K562 (cell line): ENCODE results near the gene PAX5. TPM values are rescaled to one million over a fixed set of nuclear protein-coding genes. Genes with fewer than 3 reads are reported as not detected.
A peak's percentile ranks its signal among the peaks of the same experiment; 100 is the strongest.

Experiments
- ATAC-seq: fragments of 200-7000 bp; cut with Tn5 transposase; 3 replicates; pipeline ENCODE4 v1.9.1; 2020; ENCODE audit warnings: moderate library complexity
- BruUV-seq: library from RNA; stranded (reverse); fragments of 400-500 nt; replicated peaks from 2 replicates; lab custom pipeline; 2021; lab: Mats Ljungman, UMichigan
- CTCF ChIA-PET: fragments of 300-600 bp; formaldehyde crosslinking; extraction: SDS; loops from one replicate; lab custom pipeline; 2021; ENCODE audit warnings: low intra/inter-chr PET ratio; lab: Yijun Ruan, JAX
- POLR2A ChIA-PET: fragments of 300-600, 350-650 bp; sonication (Branson Sonifier 250); formaldehyde crosslinking; extraction: SDS; loops from one replicate; lab custom pipeline; 2021; ENCODE audit warnings: antibody characterized with exemption, inconsistent platforms; lab: Yijun Ruan, JAX
- DNase-seq, 4 experiments: peaks; one replicate each; pipeline versions ENCODE4 v3.0.0 to v3.0.0-alpha.2; 2011 to 2018; ENCODE audit warnings: low spot score in 3 of 4, mixed read lengths in 3 of 4; ENCODE audit errors: extremely low read depth in 1 of 4
- FAIRE-seq: peaks from 2 replicates; lab custom pipeline; 2011; peaks lifted over from hg19 to GRCh38; lab: Jason Lieb, UNC
- H2AFZ ChIP-seq: 2 replicates; pipeline ENCODE4 v1.6.0; 2011; ENCODE audit warnings: low read depth, low read length, control low read depth, inconsistent platforms
- H3K27ac ChIP-seq: fragments of 200-600 bp; 3 replicates; pipeline ENCODE4 v1.8.0; 2011; ENCODE audit warnings: low read depth, mild to moderate bottlenecking, control low read depth, inconsistent platforms, low read length, moderate library complexity, mixed read lengths; ENCODE audit errors: extremely low read depth
- H3K27me3 ChIP-seq, 2 experiments: fragments of 300-600 bp in 1 of 2; 2 replicates in 1 of 2; 3 replicates in 1 of 2; pipeline versions ENCODE4 v1.6.0 to v1.8.0; 2011; ENCODE audit warnings: inconsistent platforms in 2 of 2, low read length in 2 of 2, mild to moderate bottlenecking in 1 of 2, mixed read lengths in 1 of 2, moderate library complexity in 1 of 2; ENCODE audit not compliant: control insufficient read depth in 2 of 2, insufficient read depth in 2 of 2
- H3K36me3 ChIP-seq: fragments of 300-600 bp; 3 replicates; pipeline ENCODE4 v1.8.0; 2011; ENCODE audit warnings: mild to moderate bottlenecking, low read length, inconsistent platforms; ENCODE audit not compliant: control insufficient read depth, insufficient read depth
- H3K4me1 ChIP-seq, 2 experiments: fragments of 200-600 bp in 1 of 2; replicated peaks in 1 of 2; 2 replicates in 1 of 2; 3 replicates in 1 of 2; pipeline versions ENCODE4 v1.5.1 to v1.8.0; 2011; ENCODE audit warnings: inconsistent platforms in 2 of 2, low read length in 2 of 2, mild to moderate bottlenecking in 1 of 2, mixed read lengths in 1 of 2, moderate library complexity in 1 of 2; ENCODE audit not compliant: control insufficient read depth in 2 of 2, insufficient read depth in 2 of 2
- H3K4me2 ChIP-seq: 2 replicates; pipeline ENCODE4 v1.6.1; 2011; ENCODE audit warnings: low read length, control low read depth, inconsistent platforms, mixed read lengths; ENCODE audit not compliant: insufficient read depth
- H3K4me3 ChIP-seq: fragments of 200-600 bp; sonication (generic), shearing (Covaris generic); 2 replicates; pipeline ENCODE4 v1.5.1; 2016; ENCODE audit warnings: control low read depth, inconsistent platforms
- H3K79me2 ChIP-seq: fragments of 200-600 bp; 3 replicates; pipeline ENCODE4 v1.8.0; 2011; ENCODE audit warnings: low read length, inconsistent platforms; ENCODE audit not compliant: control insufficient read depth, insufficient read depth
- H3K9ac ChIP-seq, 2 experiments: 2 replicates each; pipeline versions ENCODE4 v1.6.0 to v1.6.1; 2011; ENCODE audit warnings: low read depth in 2 of 2, low read length in 2 of 2, control low read depth in 1 of 2, inconsistent platforms in 1 of 2, mild to moderate bottlenecking in 1 of 2, mixed read lengths in 1 of 2; ENCODE audit not compliant: insufficient read depth in 1 of 2
- H3K9me1 ChIP-seq: one replicate; pipeline ENCODE4 v1.6.0; 2011; ENCODE audit warnings: inconsistent platforms, mild to moderate bottlenecking, low read length, moderate library complexity; ENCODE audit not compliant: control insufficient read depth, insufficient read depth
- H3K9me3 ChIP-seq: replicated peaks from 2 replicates; pipeline ENCODE4 v1.5.1; 2011; ENCODE audit warnings: low read depth, low read length, inconsistent platforms; ENCODE audit not compliant: control insufficient read depth, insufficient read depth
- H4K20me1 ChIP-seq: replicated peaks from 2 replicates; pipeline ENCODE4 v1.6.1; 2011; ENCODE audit warnings: low read length, inconsistent platforms, mixed read lengths; ENCODE audit not compliant: control insufficient read depth, insufficient read depth
- CBX2 ChIP-seq: fragments of 200-600 bp; sonication (generic); IDR thresholded peaks from one replicate; pipeline ENCODE4 v1.6.1; 2012; ENCODE audit warnings: mild to moderate bottlenecking, low read length, inconsistent platforms; ENCODE audit not compliant: insufficient read depth, poor library complexity, severe bottlenecking
- CBX8 ChIP-seq: fragments of 200-600 bp; sonication (generic); IDR thresholded peaks from 2 replicates; pipeline ENCODE4 v1.6.1; 2012; ENCODE audit warnings: borderline replicate concordance, mixed run types, low read depth, mild to moderate bottlenecking, moderate library complexity, mixed read lengths, low read length, control low read depth, inconsistent platforms; ENCODE audit not compliant: poor library complexity, severe bottlenecking; ENCODE audit errors: extremely low read depth
- CREM ChIP-seq: IDR thresholded peaks from 2 replicates; pipeline ENCODE4 v1.6.1; 2014; ENCODE audit warnings: antibody characterized with exemption, low read depth
- WGBS: fragments of 100-300 bp; shearing (Covaris generic); methylation state at CpG from one replicate; pipeline ENCODE4 v1.1.6; 2016; ENCODE audit warnings: low coverage, mixed read lengths; ENCODE audit not compliant: insufficient coverage; ENCODE audit errors: missing lambda C conversion rate; 5-methylcytosine and 5-hydroxymethylcytosine counted together
- in situ Hi-C: fragments of 300-500 bp; cut with MboI; formaldehyde crosslinking; loops from 4 replicates; pipeline ENCODE4 v1.15.0; 2018; ENCODE audit warnings: inconsistent platforms, mixed read lengths
- intact Hi-C: fragments of 100-400 bp; cut with micrococcal nuclease; formaldehyde crosslinking; loops from 2 replicates; pipeline ENCODE4 v1.14.2; 2022
- polyA plus RNA-seq, 8 experiments: library from polyadenylated mRNA; depleted of rRNA in 4 of 8; stranded (reverse) in 5 of 8; unstranded in 3 of 8; fragments of >200 nt; fragmentation: Nextera tagmentation in 2 of 8; fragmentation: Illumina TruSeq in 1 of 8; extraction: Ambion mirVana in 2 of 8; extraction: Trizol in 1 of 8; gene quantifications; 2 replicates each; pipeline versions ENCODE4 v1.2.1 to v1.2.3, GENCODE V29; 2011 to 2014; ENCODE audit warnings: inconsistent platforms in 1 of 8, missing spikeins in 1 of 8
- total RNA-seq, 7 experiments: library from RNA; depleted of rRNA in 6 of 7; stranded (reverse); fragments of >200 nt in 6 of 7; fragmentation: Illumina TruSeq in 2 of 7; extraction: Trizol in 2 of 7; gene quantifications; 2 replicates each; pipeline versions ENCODE4 v1.2.1 to v1.2.3, GENCODE V29; 2011 to 2021; ENCODE audit warnings: low replicate concordance in 1 of 7

Gene PAX5
- total and polyA plus RNA-seq, 9 of the 15 experiments (the other 6 are each of a cell fraction or from before 2014, with no cell fraction given), result 0.03 to 0.09 TPM; not detected in 7

DNA sequence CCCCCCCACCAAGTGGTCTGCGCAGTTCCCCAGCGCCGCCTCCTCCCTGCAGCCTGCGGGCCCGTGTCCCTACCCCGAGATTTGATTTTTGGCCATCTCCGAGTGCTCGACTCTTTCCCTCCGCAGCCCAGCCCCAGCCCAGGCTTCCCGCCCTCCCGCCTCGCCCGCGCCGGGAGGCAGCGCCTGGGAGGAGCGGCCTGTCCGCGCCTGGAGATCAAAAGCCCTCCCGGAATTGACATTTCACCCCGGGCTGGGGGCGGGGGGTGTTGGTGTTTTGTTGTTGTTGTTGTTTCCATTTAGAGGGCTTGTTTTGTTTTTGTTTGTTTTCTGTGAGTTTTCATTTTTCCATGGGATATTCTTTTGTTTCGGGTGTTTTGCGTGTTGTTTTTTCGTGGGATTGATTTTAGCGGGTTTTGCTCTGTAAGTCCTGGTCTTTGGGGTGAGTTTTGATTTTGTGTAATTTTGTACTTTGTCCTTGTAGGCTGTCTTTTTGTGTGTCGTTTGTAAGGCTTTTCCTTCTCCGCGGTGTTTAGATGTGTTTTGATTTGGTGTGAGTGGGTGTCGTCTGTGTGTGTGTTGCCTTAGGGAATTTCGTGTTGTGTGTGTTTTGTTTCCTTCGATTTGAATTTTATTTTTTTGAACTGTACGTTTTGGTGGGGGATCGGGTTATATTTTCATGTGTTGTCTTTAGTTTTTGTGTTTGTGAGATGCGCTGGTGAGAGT lies 1.7 kb upstream of the PAX5 start:
- in situ Hi-C loops, result no loop called here
- CTCF ChIA-PET, result no interaction called here
- TF ChIP-seq CBX2, result peak; percentile 85
- peak; percentile 75 for TF ChIP-seq CBX8
- TF ChIP-seq CREM, result no peak
- TF ChIP-seq, all 486 proteins: peak for 2
- Histone ChIP-seq H3K79me2 (no peaks in the 10 kb centered on the region), H3K4me1 (peaks cover 0 to 32% of the 10 kb centered on the region in 2 experiments; a peak in 2 of 5 replicates), H3K9ac (no peak overlapping the region), H3K4me3 (no peak overlapping the region), H3K9me3 (no peaks in the 10 kb centered on the region), H3K36me3 (no peaks in the 10 kb centered on the region), H3K9me1 (no peaks in the 10 kb centered on the region), H3K27me3 (peaks cover 14 to 55% of the 10 kb centered on the region in 2 experiments; a peak in 3 of 5 replicates), H3K4me2 (no peak overlapping the region), H3K27ac (no peak overlapping the region), H2AFZ (no peak overlapping the region), H4K20me1 (0 out of 2 replicates have a peak, but pooled peaks cover under 1% of the 10 kb centered on the region)
- ATAC-seq (no peak), FAIRE-seq (no peak), DNase-seq (no peak)
- no TSS peak for BruUV-seq
- WGBS, result 31% methylated on average over 13 of the region's 35 CpGs
- POLR2A ChIA-PET, result no interaction called here
- intact Hi-C loops, result no loop called here
